Measurements from ENCODE around the gene FECH. TPM values are rescaled to one million over a fixed set of nuclear protein-coding genes. Genes with fewer than 3 reads are reported as not detected.
"Not testable (repeated sequence)": the region's sequence is repeated elsewhere in the genome, so short reads cannot be mapped to it uniquely, and the experiment has no call there.

FECH gene
- total and polyA plus RNA-seq, 7 experiments from 2014 or later: 11.7 to 19.4 (median 14.2) TPM

- intact Hi-C loops (cut with micrococcal nuclease): no loop called here
- H3K27ac ChIP-seq (ENCODE audit: low read depth, low read length): no peak overlapping the region
- Mint-ChIP-seq H3K9me3 (no peaks in the 10 kb centered on the region), H3K27ac (peak overlapping the region in 1 of 9 donors; percentile 69), H3K27me3 (no peaks in the 10 kb centered on the region), H3K4me3 (peak overlapping the region in 2 of 10 donors; percentile 44 to 51), H3K4me1 (peaks cover 9 to 52% (median 41%) of the 10 kb centered on the region in 7 donors), H3K36me3 (peaks cover 4 to 15% (median 11%) of the 10 kb centered on the region in 5 donors)
- DNase-seq: no peak
- no peak overlapping the region for H3K4me3 ChIP-seq (ENCODE audit: low read length)
- no peaks in the 10 kb centered on the region for H3K27me3 ChIP-seq (ENCODE audit: control insufficient read depth in 2 of 2, insufficient read depth in 2 of 2, low read length in 2 of 2)
- ChIA-PET POLR2A (interaction anchor here (1.0 to 1.2 kb wide), 2 partner anchors 10 to 26 kb away, joined by 3 to 4 read pairs; no protein-coding TSS in a partner anchor), CTCF (interaction anchor here (1.3 kb wide), 1 partner anchor 12 kb away, joined by 6 read pairs; no protein-coding TSS in a partner anchor)
- ATAC-seq: no peak
- no peaks in the 10 kb centered on the region for H3K9me3 ChIP-seq (ENCODE audit: control insufficient read depth in 2 of 3, low read length in 3 of 3)
- H3K4me1 ChIP-seq (ENCODE audit: control insufficient read depth in 2 of 2, insufficient read depth in 2 of 2, low read length in 2 of 2): peaks cover 13 to 19% of the 10 kb centered on the region in 2 donors
- peaks cover 0 to 14% (median 0%) of the 10 kb centered on the region in 3 experiments for H3K36me3 ChIP-seq (ENCODE audit: control insufficient read depth in 2 of 3, insufficient read depth in 3 of 3, low read length in 3 of 3)
Measured at GRCh38 chr18:57618910-57619309, 32.4 kb upstream of the FECH start.

- Histone ChIP-seq H3K36me3 (ENCODE audit: control insufficient read depth in 2 of 3, insufficient read depth in 3 of 3, low read length in 3 of 3) (peaks cover 34 to 84% (median 49%) of the 10 kb centered on the region in 3 experiments), H3K4me3 (ENCODE audit: low read length) (no peak overlapping the region), H3K27ac (ENCODE audit: low read depth, low read length) (no peak overlapping the region), H3K9me3 (ENCODE audit: control insufficient read depth in 2 of 3, low read length in 3 of 3) (no peaks in the 10 kb centered on the region), H3K4me1 (ENCODE audit: control insufficient read depth in 2 of 2, insufficient read depth in 2 of 2, low read length in 2 of 2) (no peaks in the 10 kb centered on the region), H3K27me3 (ENCODE audit: control insufficient read depth in 2 of 2, insufficient read depth in 2 of 2, low read length in 2 of 2) (no peaks in the 10 kb centered on the region)
- DNase-seq: no peak
- no peak for ATAC-seq
- CTCF ChIA-PET: no interaction called here
- Mint-ChIP-seq H3K4me3 (no peak overlapping the region), H3K27me3 (no peaks in the 10 kb centered on the region), H3K36me3 (peaks cover 9 to 51% (median 26%) of the 10 kb centered on the region in 5 donors), H3K4me1 (peaks cover 0 to 1% (median 0%) of the 10 kb centered on the region in 7 donors), H3K9me3 (no peaks in the 10 kb centered on the region), H3K27ac (peak overlapping the region in 1 of 9 donors; percentile 48)
- intact Hi-C loops (cut with micrococcal nuclease): no loop called here
- POLR2A ChIA-PET: no interaction called here
Measured at GRCh38 chr18:57603871-57604270, 17.4 kb upstream of the FECH start.

- H3K27me3 ChIP-seq (ENCODE audit: control insufficient read depth in 2 of 2, insufficient read depth in 2 of 2, low read length in 2 of 2): no peaks in the 10 kb centered on the region
- no peak for ATAC-seq
- Mint-ChIP-seq H3K36me3 (peaks cover 0 to 18% (median 16%) of the 10 kb centered on the region in 5 donors), H3K9me3 (peaks cover 0 to 2% (median 0%) of the 10 kb centered on the region in 11 donors), H3K27me3 (no peaks in the 10 kb centered on the region), H3K27ac (peak overlapping the region in 1 of 9 donors; percentile 56), H3K4me3 (no peak overlapping the region), H3K4me1 (peaks cover 2 to 13% (median 11%) of the 10 kb centered on the region in 7 donors)
- H3K4me3 ChIP-seq (ENCODE audit: low read length): no peak overlapping the region
- H3K4me1 ChIP-seq (ENCODE audit: control insufficient read depth in 2 of 2, insufficient read depth in 2 of 2, low read length in 2 of 2): no peaks in the 10 kb centered on the region
- DNase-seq: no peak
- no peaks in the 10 kb centered on the region for H3K9me3 ChIP-seq (ENCODE audit: control insufficient read depth in 2 of 3, low read length in 3 of 3)
- intact Hi-C loops (cut with micrococcal nuclease): no loop called here
- ChIA-PET CTCF (no interaction called here), POLR2A (no interaction called here)
- H3K36me3 ChIP-seq (ENCODE audit: control insufficient read depth in 2 of 3, insufficient read depth in 3 of 3, low read length in 3 of 3): peaks cover 0 to 20% (median 0%) of the 10 kb centered on the region in 3 experiments
- H3K27ac ChIP-seq (ENCODE audit: low read depth, low read length): no peak overlapping the region
Measured at GRCh38 chr18:57595347-57595746, 8.8 kb upstream of the FECH start.

- intact Hi-C loops (cut with micrococcal nuclease); H3K36me3 ChIP-seq (ENCODE audit: control insufficient read depth in 2 of 3, insufficient read depth in 3 of 3, low read length in 3 of 3); ATAC-seq; H3K27me3 Mint-ChIP-seq; H3K27me3 ChIP-seq (ENCODE audit: control insufficient read depth in 2 of 2, insufficient read depth in 2 of 2, low read length in 2 of 2); H3K4me1 ChIP-seq (ENCODE audit: control insufficient read depth in 2 of 2, insufficient read depth in 2 of 2, low read length in 2 of 2); H3K9me3 ChIP-seq (ENCODE audit: control insufficient read depth in 2 of 3, low read length in 3 of 3); H3K36me3 Mint-ChIP-seq; CTCF ChIA-PET; DNase-seq; H3K27ac ChIP-seq (ENCODE audit: low read depth, low read length); H3K4me3 ChIP-seq (ENCODE audit: low read length); H3K9me3 Mint-ChIP-seq; H3K4me3 Mint-ChIP-seq: not testable (repeated sequence)
- POLR2A ChIA-PET: interaction anchor here (0.7 kb wide), 2 partner anchors 26 to 28 kb away, joined by 4 to 6 read pairs; no protein-coding TSS in a partner anchor
- Mint-ChIP-seq H3K4me1 (peaks cover 2 to 13% (median 11%) of the 10 kb centered on the region in 7 donors), H3K27ac (peak overlapping the region in 4 of 9 donors; percentile 23 to 67 (median 54))
Measured at GRCh38 chr18:57592716-57593115, 6.2 kb upstream of the FECH start.

- peaks cover 7 to 37% (median 26%) of the 10 kb centered on the region in 7 donors for H3K4me1 Mint-ChIP-seq
- no peaks in the 10 kb centered on the region for H3K27me3 Mint-ChIP-seq
- DNase-seq: no peak
- no peaks in the 10 kb centered on the region for H3K9me3 ChIP-seq (ENCODE audit: control insufficient read depth in 2 of 3, low read length in 3 of 3)
- H3K27me3 ChIP-seq (ENCODE audit: control insufficient read depth in 2 of 2, insufficient read depth in 2 of 2, low read length in 2 of 2): no peaks in the 10 kb centered on the region
- H3K4me1 ChIP-seq (ENCODE audit: control insufficient read depth in 2 of 2, insufficient read depth in 2 of 2, low read length in 2 of 2): peaks cover 9 to 11% of the 10 kb centered on the region in 2 donors
- no peak overlapping the region for H3K27ac ChIP-seq (ENCODE audit: low read depth, low read length)
- ChIA-PET POLR2A (interaction anchor here (1.7 kb wide), 1 partner anchor 33 kb away, joined by 6 read pairs; no protein-coding TSS in a partner anchor), CTCF (no interaction called here)
- H3K4me3 Mint-ChIP-seq: peak overlapping the region in 1 of 10 donors; percentile 8
- H3K36me3 ChIP-seq (ENCODE audit: control insufficient read depth in 2 of 3, insufficient read depth in 3 of 3, low read length in 3 of 3): peaks cover 0 to 3% (median 0%) of the 10 kb centered on the region in 3 experiments
- no peak for ATAC-seq
- intact Hi-C loops (cut with micrococcal nuclease): loop anchor here in 1 of 2 donors (5.0 kb wide), 1 partner anchor 937 kb away; the partner anchor contains the start of gene WDR7
- H3K36me3 Mint-ChIP-seq: peaks cover 0 to 3% (median 0%) of the 10 kb centered on the region in 5 donors
- H3K4me3 ChIP-seq (ENCODE audit: low read length): no peak overlapping the region
- H3K27ac Mint-ChIP-seq: peak overlapping the region in 1 of 9 donors; percentile 34
- no peaks in the 10 kb centered on the region for H3K9me3 Mint-ChIP-seq
Measured at GRCh38 chr18:57589161-57589560, 2.7 kb upstream of the FECH start.

GRCh38 chr18:57587098-57587661 is 678 bp upstream of the FECH start:
- no peak for DNase-seq
- intact Hi-C loops (cut with micrococcal nuclease): loop anchor here in 1 of 2 donors (5.0 kb wide), 1 partner anchor 935 kb away; the partner anchor contains the start of gene WDR7
- ChIA-PET CTCF (interaction anchor here (1.2 kb wide), 1 partner anchor 23 kb away, joined by 3 read pairs; no protein-coding TSS in a partner anchor), POLR2A (interaction anchor here (0.5 to 1.9 kb wide), 4 partner anchors 13 to 36 kb away, joined by 3 to 6 read pairs (median 3); partner anchors contain the start of gene NARS1)
- no peak for ATAC-seq
- Mint-ChIP-seq H3K36me3 (peaks cover 0 to 9% (median 0%) of the 10 kb centered on the region in 5 donors), H3K27ac (peak overlapping the region in 8 of 9 donors; percentile 79 to 90 (median 86)), H3K27me3 (no peaks in the 10 kb centered on the region), H3K4me1 (peaks cover 7 to 36% (median 26%) of the 10 kb centered on the region in 7 donors), H3K9me3 (no peaks in the 10 kb centered on the region), H3K4me3 (peak overlapping the region; percentile 81 to 95 (median 89))
- H3K4me3 ChIP-seq (ENCODE audit: low read length): peak overlapping the region; percentile 61
- H3K9me3 ChIP-seq (ENCODE audit: control insufficient read depth in 2 of 3, low read length in 3 of 3): no peaks in the 10 kb centered on the region
- peaks cover 0 to 3% (median 0%) of the 10 kb centered on the region in 3 experiments for H3K36me3 ChIP-seq (ENCODE audit: control insufficient read depth in 2 of 3, insufficient read depth in 3 of 3, low read length in 3 of 3)
- peak overlapping the region; percentile 75 for H3K27ac ChIP-seq (ENCODE audit: low read depth, low read length)
- H3K4me1 ChIP-seq (ENCODE audit: control insufficient read depth in 2 of 2, insufficient read depth in 2 of 2, low read length in 2 of 2): peaks cover 9 to 11% of the 10 kb centered on the region in 2 donors
- H3K27me3 ChIP-seq (ENCODE audit: control insufficient read depth in 2 of 2, insufficient read depth in 2 of 2, low read length in 2 of 2): no peaks in the 10 kb centered on the region
